Dermis microvascular lymphatic vessel endothelial cell (primary cell): ENCODE results near the gene SS18L1. TPM values are rescaled to one million over a fixed set of nuclear protein-coding genes. Genes with fewer than 3 reads are reported as not detected.
"Not testable (repeated sequence)": the region's sequence is repeated elsewhere in the genome, so short reads cannot be mapped to it uniquely, and the experiment has no call there.

Experiments
- DNase-seq, 2 donors: peaks; one replicate each; pipeline versions ENCODE4 v3.0.0 to v3.0.0-alpha.2; 2010; ENCODE audit warnings: low read depth in 2 of 2
- total RNA-seq: library from RNA; depleted of rRNA; stranded (reverse); fragments of >200 nt; gene quantifications from 2 replicates; pipeline ENCODE4 v1.2.1, GENCODE V29; 2014

The SS18L1 gene
- 6.4 and 11.3 TPM in 2 replicates for total RNA-seq

- DNase-seq = peak in 1 of 2 donors; percentile 92
These were observed at the start of gene SS18L1, which contains the start of gene PSMA7 for GRCh38 chr20:62143081-62143956. Gene SS18L1, plus strand, starts transcription at chr20:62143769. Its CDS starts 52 bp downstream, at chr20:62143821. Gene PSMA7, minus strand, starts transcription at chr20:62143394. Its CDS starts 91 bp downstream, at chr20:62143303.

- DNase-seq = no peak
These were observed 46.9 kb upstream of the SS18L1 start for GRCh38 chr20:62096421-62097380.

- no peak for DNase-seq
These were observed 45.6 kb upstream of the SS18L1 start for GRCh38 chr20:62097881-62098407.

GRCh38 chr20:62101078-62101477 lies 42.5 kb upstream of the SS18L1 start:
- DNase-seq = no peak

GRCh38 chr20:62103508-62104233 lies 39.9 kb upstream of the SS18L1 start:
- no peak for DNase-seq

GRCh38 chr20:62104234-62104789 lies 39.3 kb upstream of the SS18L1 start:
- no peak for DNase-seq

- DNase-seq = no peak
These were observed 38.7 kb upstream of the SS18L1 start for GRCh38 chr20:62104791-62105345.

- no peak for DNase-seq
These were observed 38.0 kb upstream of the SS18L1 start for GRCh38 chr20:62105592-62105991.

GRCh38 chr20:62111148-62111547 lies 32.4 kb upstream of the SS18L1 start:
- DNase-seq = no peak

GRCh38 chr20:62112368-62112767 lies 31.2 kb upstream of the SS18L1 start:
- DNase-seq = no peak

- no peak for DNase-seq
These were observed 28.7 kb upstream of the SS18L1 start for GRCh38 chr20:62114894-62115293.

- not testable (repeated sequence) for DNase-seq
These were observed 27.7 kb upstream of the SS18L1 start for GRCh38 chr20:62115800-62116407.

- DNase-seq = no peak
These were observed 26.8 kb upstream of the SS18L1 start for GRCh38 chr20:62116558-62117361.

GRCh38 chr20:62117362-62117646 lies 26.3 kb upstream of the SS18L1 start:
- DNase-seq = no peak

- DNase-seq = no peak
These were observed 25.9 kb upstream of the SS18L1 start for GRCh38 chr20:62117658-62118057.

- no peak for DNase-seq
These were observed 25.2 kb upstream of the SS18L1 start for GRCh38 chr20:62118113-62119043.

GRCh38 chr20:62119115-62119514 lies 24.5 kb upstream of the SS18L1 start:
- no peak for DNase-seq
